MCF 10A (cell line): ENCODE measurements around the gene MYO1C. TPM values are rescaled to one million over a fixed set of nuclear protein-coding genes. Genes with fewer than 3 reads are reported as not detected.
A peak's percentile ranks its signal among the peaks of the same experiment; 100 is the strongest.

Experiments
- BruUV-seq: library from RNA; stranded (reverse); fragments of 400-500 nt; replicated peaks from 2 replicates; lab custom pipeline; 2021; lab: Mats Ljungman, UMichigan
- CTCF ChIA-PET: fragments of 300-600 bp; sonication (Branson Sonifier 250); formaldehyde crosslinking; extraction: SDS; loops from one replicate; lab custom pipeline; 2021; ENCODE audit warnings: antibody characterized with exemption, inconsistent platforms; lab: Yijun Ruan, JAX
- POLR2A ChIA-PET: fragments of 300-600, 350-650 bp; sonication (Branson Sonifier 250); formaldehyde crosslinking; extraction: SDS; loops from one replicate; lab custom pipeline; 2020; ENCODE audit warnings: antibody characterized with exemption, inconsistent platforms; lab: Yijun Ruan, JAX
- DNase-seq: peaks from one replicate; pipeline ENCODE4 v3.0.0-alpha.2; 2018; ENCODE audit not compliant: unreplicated experiment
- H3K27ac Mint-ChIP-seq: one replicate; pipeline ENCODE4 v1.8.0; 2022; ENCODE audit warnings: mild to moderate bottlenecking, low read depth, mixed read lengths; ENCODE audit not compliant: unreplicated experiment
- H3K27me3 Mint-ChIP-seq: one replicate; pipeline ENCODE4 v1.8.0; 2022; ENCODE audit warnings: mixed read lengths; ENCODE audit not compliant: insufficient read depth, unreplicated experiment
- H3K36me3 Mint-ChIP-seq: one replicate; pipeline ENCODE4 v1.8.0; 2022; ENCODE audit warnings: mild to moderate bottlenecking, moderate library complexity, mixed read lengths; ENCODE audit not compliant: insufficient read depth, unreplicated experiment
- H3K4me1 Mint-ChIP-seq: one replicate; pipeline ENCODE4 v1.8.0; 2022; ENCODE audit warnings: mixed read lengths; ENCODE audit not compliant: insufficient read depth, unreplicated experiment
- H3K4me3 Mint-ChIP-seq: one replicate; pipeline ENCODE4 v1.8.0; 2022; ENCODE audit warnings: mild to moderate bottlenecking, moderate library complexity, mixed read lengths; ENCODE audit not compliant: unreplicated experiment
- H3K9me3 Mint-ChIP-seq: one replicate; pipeline ENCODE4 v1.8.0; 2022; ENCODE audit warnings: mixed read lengths; ENCODE audit not compliant: unreplicated experiment
- CTCF ChIP-seq: fragments of 200-600 bp; IDR thresholded peaks from one replicate; pipeline ENCODE4 v1.8.0; 2022; ENCODE audit warnings: antibody characterized with exemption, mild to moderate bottlenecking; ENCODE audit not compliant: unreplicated experiment
- intact Hi-C: fragments of 100-400 bp; cut with micrococcal nuclease; formaldehyde crosslinking; loops from 2 replicates; pipeline ENCODE4 v1.14.1; 2022
- total RNA-seq: library from RNA; stranded (reverse); gene quantifications from 2 replicates; pipeline ENCODE4 v1.2.3, GENCODE V29; 2022

Gene MYO1C
- total RNA-seq, 1 experiment from 2014 or later: 216 TPM

- intact Hi-C loops: no loop called here
- H3K4me3 Mint-ChIP-seq: no peak overlapping the region
- no peaks in the 10 kb centered on the region for H3K27me3 Mint-ChIP-seq
- ChIA-PET POLR2A (interaction anchor here (0.6 to 2.1 kb wide), 15 partner anchors 9 to 169 kb away, joined by 3 to 8 read pairs (median 4); partner anchors contain the start of genes INPP5K and SLC43A2), CTCF (interaction anchor here (0.6 to 1.4 kb wide), 2 partner anchors 55 to 198 kb away, joined by 3 to 5 read pairs; partner anchors contain the start of gene INPP5K)
- DNase-seq: peak; percentile 62
- H3K9me3 Mint-ChIP-seq: no peaks in the 10 kb centered on the region
- peaks cover 17% of the 10 kb centered on the region for H3K36me3 Mint-ChIP-seq
- peak overlapping the region; percentile 18 for H3K27ac Mint-ChIP-seq
- TF ChIP-seq CTCF: no peak
- BruUV-seq: no TSS peak
- peaks cover 9% of the 10 kb centered on the region for H3K4me1 Mint-ChIP-seq
These were observed 32.3 kb downstream of the MYO1C start for GRCh38 chr17:1460233-1460632.

GRCh38 chr17:1455797-1456599, 36.5 kb downstream of the MYO1C start, which contains the start of gene CRK:
Gene CRK (minus strand): TSS chr17:1456232. CDS start chr17:1456117, 115 bp downstream.
- DNase-seq: peak; percentile 96
- intact Hi-C loops: loop anchor here (1.0 to 5.0 kb wide), 4 partner anchors 34 to 107 kb away; partner anchors contain the start of genes PITPNA and YWHAE
- peaks cover 16% of the 10 kb centered on the region for H3K4me1 Mint-ChIP-seq
- H3K4me3 Mint-ChIP-seq: peak within 1 kb of the TSS; percentile 85
- CTCF ChIA-PET: interaction anchor here (0.6 to 1.0 kb wide), 2 partner anchors 33 to 91 kb away, joined by 3 read pairs; no protein-coding TSS in a partner anchor
- POLR2A ChIA-PET: interaction anchor here (0.5 to 4.8 kb wide), 27 partner anchors 15 to 172 kb away, joined by 3 to 46 read pairs (median 5); partner anchors contain the start of genes INPP5K, MYO1C and YWHAE
- no TSS peak for BruUV-seq
- TF ChIP-seq CTCF: no peak
- H3K27me3 Mint-ChIP-seq: no peaks in the 10 kb centered on the region
- H3K27ac Mint-ChIP-seq: peak within 1 kb of the TSS; percentile 76
- no peaks in the 10 kb centered on the region for H3K9me3 Mint-ChIP-seq
- H3K36me3 Mint-ChIP-seq: peaks cover 32% of the 10 kb centered on the region

GRCh38 chr17:1455291-1455796, 37.1 kb downstream of the MYO1C start:
- no TSS peak for BruUV-seq
- Mint-ChIP-seq H3K27me3 (no peaks in the 10 kb centered on the region), H3K36me3 (peaks cover 32% of the 10 kb centered on the region), H3K9me3 (no peaks in the 10 kb centered on the region), H3K27ac (peak overlapping the region; percentile 75), H3K4me1 (peaks cover 16% of the 10 kb centered on the region), H3K4me3 (peak overlapping the region; percentile 85)
- ChIA-PET CTCF (interaction anchor here (0.5 to 1.0 kb wide), 2 partner anchors 52 to 90 kb away, joined by 3 read pairs; no protein-coding TSS in a partner anchor), POLR2A (interaction anchor here (0.5 to 4.8 kb wide), 21 partner anchors 15 to 194 kb away, joined by 3 to 46 read pairs (median 6); partner anchors contain the start of genes INPP5K, RILP and YWHAE)
- peak; percentile 68 for DNase-seq
- peak; percentile 43 for TF ChIP-seq CTCF
- intact Hi-C loops: loop anchor here (1.0 to 5.0 kb wide), 2 partner anchors 53 to 90 kb away; partner anchors contain the start of gene YWHAE
